Suprapubic skin (tissue), 4 donors: Measurements from ENCODE around the gene C3orf20.

Experiments used
- EP300 ChIP-seq: sonication (generic); formaldehyde crosslinking; IDR thresholded peaks from one replicate; pipeline ENCODE4 v1.6.1; 2017; ENCODE audit warnings: antibody characterized with exemption
- POLR2AphosphoS5 ChIP-seq, 3 donors: sonication (generic); formaldehyde crosslinking; IDR thresholded peaks; one replicate each; pipeline ENCODE4 v1.6.1; 2017; ENCODE audit warnings: antibody characterized with exemption in 3 of 3
- TF ChIP-seq, protein P1 (sequence below), 2 donors: fragments of 200-600 bp in 1 of 2; fragments of 450-650 bp in 1 of 2; sonication (generic) in 1 of 2; IDR thresholded peaks; one replicate each; pipeline ENCODE4 v1.5.1; 2016 to 2019; ENCODE audit warnings: antibody characterized with exemption in 2 of 2, mild to moderate bottlenecking in 1 of 2, moderate library complexity in 1 of 2

DNA sequence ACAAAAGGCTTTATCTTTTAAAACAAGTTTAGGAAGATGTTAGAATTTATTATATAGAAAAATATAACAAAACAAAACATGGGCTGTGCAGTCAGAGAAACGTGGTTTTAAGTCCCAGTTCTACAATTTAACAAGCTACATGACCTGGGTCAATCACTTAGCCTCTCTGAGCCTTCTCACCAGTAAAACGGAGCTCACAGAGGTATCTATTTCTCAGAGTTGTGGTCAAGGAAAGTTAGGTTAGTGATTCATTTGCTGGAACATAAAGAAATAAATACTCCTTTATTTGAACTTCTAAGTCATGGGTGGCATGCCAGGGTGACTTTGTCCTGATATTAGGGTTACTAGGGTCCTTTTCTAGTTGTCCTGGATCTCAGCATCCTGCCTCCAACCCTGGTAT lies 34.2 kb upstream of the C3orf20 start:
- TF ChIP-seq EP300 (no peak), POLR2AphosphoS5 (IDR thresholded peaks at IDR 0.05) (no peak)
- TF ChIP-seq, protein P1, sequence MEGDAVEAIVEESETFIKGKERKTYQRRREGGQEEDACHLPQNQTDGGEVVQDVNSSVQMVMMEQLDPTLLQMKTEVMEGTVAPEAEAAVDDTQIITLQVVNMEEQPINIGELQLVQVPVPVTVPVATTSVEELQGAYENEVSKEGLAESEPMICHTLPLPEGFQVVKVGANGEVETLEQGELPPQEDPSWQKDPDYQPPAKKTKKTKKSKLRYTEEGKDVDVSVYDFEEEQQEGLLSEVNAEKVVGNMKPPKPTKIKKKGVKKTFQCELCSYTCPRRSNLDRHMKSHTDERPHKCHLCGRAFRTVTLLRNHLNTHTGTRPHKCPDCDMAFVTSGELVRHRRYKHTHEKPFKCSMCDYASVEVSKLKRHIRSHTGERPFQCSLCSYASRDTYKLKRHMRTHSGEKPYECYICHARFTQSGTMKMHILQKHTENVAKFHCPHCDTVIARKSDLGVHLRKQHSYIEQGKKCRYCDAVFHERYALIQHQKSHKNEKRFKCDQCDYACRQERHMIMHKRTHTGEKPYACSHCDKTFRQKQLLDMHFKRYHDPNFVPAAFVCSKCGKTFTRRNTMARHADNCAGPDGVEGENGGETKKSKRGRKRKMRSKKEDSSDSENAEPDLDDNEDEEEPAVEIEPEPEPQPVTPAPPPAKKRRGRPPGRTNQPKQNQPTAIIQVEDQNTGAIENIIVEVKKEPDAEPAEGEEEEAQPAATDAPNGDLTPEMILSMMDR (IDR thresholded peaks at IDR 0.05): no peak
